T-cell (primary cell): ENCODE data around the gene TP53BP2. TPM values are rescaled to one million over a fixed set of nuclear protein-coding genes. Genes with fewer than 3 reads are reported as not detected.
A peak's percentile ranks its signal among the peaks of the same experiment; 100 is the strongest.

Source experiments
- ATAC-seq, 4 experiments: fragments of 200-7000 bp in 3 of 4; fragments of 150-1000 bp in 1 of 4; cut with Tn5 transposase; replicated peaks in 1 of 4; 1 replicate in 3 of 4; 2 replicates in 1 of 4; pipeline ENCODE4 v1.10.0; 2021; ENCODE audit warnings: moderate library complexity in 3 of 4, mild to moderate bottlenecking in 2 of 4, moderate number of reproducible peaks in 1 of 4
- CTCF ChIA-PET, 2 donors: fragments of 300-600 bp; sonication (Branson Sonifier 250); formaldehyde crosslinking; loops; one replicate each; lab custom pipeline; 2022; ENCODE audit warnings: antibody characterized with exemption in 2 of 2; lab: Charles Lee
- POLR2A ChIA-PET, 2 donors: fragments of 300-600 bp; sonication (Branson Sonifier 250); formaldehyde crosslinking; loops; one replicate each; lab custom pipeline; 2022; ENCODE audit warnings: antibody characterized with exemption in 2 of 2; lab: Charles Lee
- DNase-seq, 35 experiments: peaks; one replicate each; pipeline versions ENCODE4 v3.0.0 to v3.0.0-alpha.2; 2013 to 2023
- H3K27ac ChIP-seq: one replicate; pipeline ENCODE4 v1.5.1; 2013; ENCODE audit warnings: low read length
- H3K27me3 ChIP-seq, 2 experiments: replicated peaks in 1 of 2; 1 replicate in 1 of 2; 2 replicates in 1 of 2; pipeline versions ENCODE4 v1.6.1 to v1.7.0; 2013; ENCODE audit warnings: low read length in 1 of 2, mixed read lengths in 1 of 2; ENCODE audit not compliant: control insufficient read depth in 2 of 2, insufficient read depth in 2 of 2; ENCODE audit errors: extremely low read depth in 1 of 2
- H3K36me3 ChIP-seq, 2 donors: 1 replicate in 1 of 2; 2 replicates in 1 of 2; pipeline versions ENCODE4 v1.6.1 to v1.7.0; 2013; ENCODE audit warnings: low read length in 1 of 2; ENCODE audit not compliant: control insufficient read depth in 2 of 2, insufficient read depth in 1 of 2; ENCODE audit errors: extremely low read depth in 1 of 2
- H3K4me1 ChIP-seq, 2 experiments: 1 replicate in 1 of 2; 2 replicates in 1 of 2; pipeline versions ENCODE4 v1.6.1 to v1.7.0; 2013; ENCODE audit warnings: low read length in 2 of 2, mixed read lengths in 1 of 2; ENCODE audit not compliant: insufficient read depth in 2 of 2, control insufficient read depth in 1 of 2; ENCODE audit errors: extremely low read depth in 1 of 2
- H3K4me3 ChIP-seq, 2 donors: 1 replicate in 1 of 2; 2 replicates in 1 of 2; pipeline versions ENCODE4 v1.5.1 to v1.7.0; 2013; ENCODE audit warnings: mild to moderate bottlenecking in 2 of 2, low read length in 1 of 2, moderate library complexity in 1 of 2; ENCODE audit not compliant: control insufficient read depth in 1 of 2; ENCODE audit errors: extremely low read depth in 1 of 2
- H3K9me3 ChIP-seq: 2 replicates; pipeline ENCODE4 v1.7.0; 2013
- H3K27ac Mint-ChIP-seq, 2 donors: one replicate each; pipeline ENCODE4 v1.8.0; 2020 to 2021; ENCODE audit warnings: mild to moderate bottlenecking in 2 of 2, mixed read lengths in 2 of 2
- H3K27me3 Mint-ChIP-seq, 2 donors: one replicate each; pipeline ENCODE4 v1.8.0; 2021 to 2022; ENCODE audit warnings: mixed read lengths in 2 of 2
- H3K36me3 Mint-ChIP-seq: one replicate; pipeline ENCODE4 v1.8.0; 2021; ENCODE audit warnings: mixed read lengths
- H3K4me1 Mint-ChIP-seq, 3 donors: one replicate each; pipeline ENCODE4 v1.8.0; 2020 to 2022; ENCODE audit warnings: mixed read lengths in 3 of 3, mild to moderate bottlenecking in 1 of 3
- H3K4me3 Mint-ChIP-seq, 3 donors: one replicate each; pipeline ENCODE4 v1.8.0; 2020 to 2022; ENCODE audit warnings: mild to moderate bottlenecking in 3 of 3, mixed read lengths in 3 of 3, moderate library complexity in 3 of 3
- H3K9me3 Mint-ChIP-seq, 3 donors: one replicate each; pipeline ENCODE4 v1.8.0; 2020 to 2022; ENCODE audit warnings: mixed read lengths in 3 of 3
- WGBS: methylation state at CpG from one replicate; pipeline ENCODE4 v1.1.5; 2013; ENCODE audit warnings: missing lambda C conversion rate; ENCODE audit not compliant: insufficient coverage; 5-methylcytosine and 5-hydroxymethylcytosine counted together
- total RNA-seq, 35 experiments: library from RNA in 6 of 35; stranded (reverse) in 6 of 35; fragments of 120-200 nt in 1 of 35; gene quantifications; one replicate each; pipeline versions ENCODE4 v1.2.1 to v1.2.4 and lab custom pipeline; 2013 to 2026

Gene TP53BP2
- total RNA-seq, 5 donors from 2014 or later (not counting 1 experiment from before 2014, with no cell fraction given), result 46.9 to 84.0 (median 53.1) TPM

GRCh38 chr1:223788746-223789415, 56.9 kb downstream of the TP53BP2 start:
- DNase-seq, result no peak
- H3K9me3 ChIP-seq, result no peaks in the 10 kb centered on the region
- no peaks in the 10 kb centered on the region for H3K4me1 ChIP-seq
- POLR2A ChIA-PET, result no interaction called here
- H3K27me3 ChIP-seq, result no peaks in the 10 kb centered on the region
- WGBS, result no CpG with 5 or more reads among the region's 4 CpGs
- no peaks in the 10 kb centered on the region for H3K27me3 Mint-ChIP-seq
- no peaks in the 10 kb centered on the region for H3K9me3 Mint-ChIP-seq
- ATAC-seq, result no peak
- H3K4me3 Mint-ChIP-seq, result no peak overlapping the region
- H3K4me1 Mint-ChIP-seq, result peaks cover 0 to 3% (median 0%) of the 10 kb centered on the region in 3 donors
- CTCF ChIA-PET, result interaction anchor here (0.6 to 0.7 kb wide), 3 partner anchors 10 to 562 kb away, joined by 3 read pairs; no protein-coding TSS in a partner anchor
- peaks cover 5 to 46% of the 10 kb centered on the region in 2 donors for H3K36me3 ChIP-seq
- no peak overlapping the region for H3K27ac ChIP-seq
- peak overlapping the region in 1 of 2 donors; percentile 24 for H3K27ac Mint-ChIP-seq
- H3K36me3 Mint-ChIP-seq, result peaks cover 24% of the 10 kb centered on the region
- no peak overlapping the region for H3K4me3 ChIP-seq

GRCh38 chr1:223785808-223786207, 59.9 kb downstream of the TP53BP2 start:
- H3K36me3 ChIP-seq, result peaks cover 5 to 45% of the 10 kb centered on the region in 2 donors
- no peaks in the 10 kb centered on the region for H3K27me3 Mint-ChIP-seq
- no peaks in the 10 kb centered on the region for H3K27me3 ChIP-seq
- 100% methylated on average over 2 of the region's 5 CpGs for WGBS
- H3K27ac ChIP-seq, result no peak overlapping the region
- H3K9me3 Mint-ChIP-seq, result no peaks in the 10 kb centered on the region
- ChIA-PET POLR2A (no interaction called here), CTCF (no interaction called here)
- no peak overlapping the region for H3K4me3 Mint-ChIP-seq
- H3K4me1 Mint-ChIP-seq, result no peaks in the 10 kb centered on the region
- DNase-seq (no peak), ATAC-seq (no peak)
- H3K27ac Mint-ChIP-seq, result no peak overlapping the region
- no peaks in the 10 kb centered on the region for H3K9me3 ChIP-seq
- H3K4me1 ChIP-seq, result no peaks in the 10 kb centered on the region
- no peak overlapping the region for H3K4me3 ChIP-seq
- H3K36me3 Mint-ChIP-seq, result peaks cover 25% of the 10 kb centered on the region

- Mint-ChIP-seq H3K4me1 (no peaks in the 10 kb centered on the region), H3K4me3 (no peak overlapping the region), H3K36me3 (peaks cover 25% of the 10 kb centered on the region), H3K27me3 (no peaks in the 10 kb centered on the region), H3K9me3 (no peaks in the 10 kb centered on the region), H3K27ac (no peak overlapping the region)
- Histone ChIP-seq H3K27ac (no peak overlapping the region), H3K36me3 (peaks cover 5 to 53% of the 10 kb centered on the region in 2 donors), H3K4me1 (no peaks in the 10 kb centered on the region), H3K27me3 (no peaks in the 10 kb centered on the region), H3K9me3 (no peaks in the 10 kb centered on the region), H3K4me3 (no peak overlapping the region)
- no CpG with 5 or more reads among the region's 4 CpGs for WGBS
- POLR2A ChIA-PET, result interaction anchor here in 1 of 2 donors (1.0 kb wide), 1 partner anchor 9 kb away, joined by 3 read pairs; no protein-coding TSS in a partner anchor
- CTCF ChIA-PET, result interaction anchor here in 1 of 2 donors (0.5 kb wide), 1 partner anchor 35 kb away, joined by 3 read pairs; no protein-coding TSS in a partner anchor
- DNase-seq (no peak), ATAC-seq (no peak)
Observed at GRCh38 chr1:223784541-223784940, 61.2 kb downstream of the TP53BP2 start.

- peaks cover 5 to 55% of the 10 kb centered on the region in 2 donors for H3K36me3 ChIP-seq
- POLR2A ChIA-PET, result no interaction called here
Observed at GRCh38 chr1:223783676-223784075, 62.1 kb downstream of the TP53BP2 start.

GRCh38 chr1:223780949-223781348, 64.8 kb downstream of the TP53BP2 start:
- DNase-seq (no peak), ATAC-seq (no peak)
- H3K27me3 ChIP-seq, result no peaks in the 10 kb centered on the region
- Mint-ChIP-seq H3K36me3 (peaks cover 38% of the 10 kb centered on the region), H3K27me3 (no peaks in the 10 kb centered on the region), H3K27ac (peak overlapping the region; percentile 36 to 40), H3K9me3 (no peaks in the 10 kb centered on the region), H3K4me3 (no peak overlapping the region), H3K4me1 (peaks cover 5 to 14% (median 5%) of the 10 kb centered on the region in 3 donors)
- ChIA-PET POLR2A (interaction anchor here in 1 of 2 donors (0.8 kb wide), 1 partner anchor 40 kb away, joined by 3 read pairs; no protein-coding TSS in a partner anchor), CTCF (interaction anchor here in 1 of 2 donors (0.6 kb wide), 1 partner anchor 80 kb away, joined by 3 read pairs; no protein-coding TSS in a partner anchor)
- no peaks in the 10 kb centered on the region for H3K9me3 ChIP-seq
- peaks cover 5 to 59% of the 10 kb centered on the region in 2 donors for H3K36me3 ChIP-seq
- no peak overlapping the region for H3K27ac ChIP-seq
- no peak overlapping the region for H3K4me3 ChIP-seq
- WGBS, result no CpG with 5 or more reads among the region's 6 CpGs
- peaks cover 0 to 4% of the 10 kb centered on the region in 2 experiments for H3K4me1 ChIP-seq

More at GRCh38 chr1:223783676-223784075, 62.1 kb downstream of the TP53BP2 start:
- Mint-ChIP-seq H3K9me3 (no peaks in the 10 kb centered on the region), H3K27me3 (no peaks in the 10 kb centered on the region), H3K27ac (peak overlapping the region in 1 of 2 donors; percentile 50), H3K4me1 (no peaks in the 10 kb centered on the region), H3K4me3 (no peak overlapping the region), H3K36me3 (peaks cover 25% of the 10 kb centered on the region)
- Histone ChIP-seq H3K9me3 (no peaks in the 10 kb centered on the region), H3K4me3 (no peak overlapping the region), H3K27me3 (no peaks in the 10 kb centered on the region), H3K27ac (no peak overlapping the region), H3K4me1 (no peaks in the 10 kb centered on the region)
- DNase-seq (no peak), ATAC-seq (no peak)
- CTCF ChIA-PET, result no interaction called here
- WGBS, result no CpG with 5 or more reads among the region's 1 CpG

- Histone ChIP-seq H3K9me3 (no peaks in the 10 kb centered on the region), H3K36me3 (peaks cover 5 to 61% of the 10 kb centered on the region in 2 donors), H3K4me3 (no peak overlapping the region), H3K4me1 (peaks cover 0 to 5% of the 10 kb centered on the region in 2 experiments), H3K27ac (no peak overlapping the region), H3K27me3 (no peaks in the 10 kb centered on the region)
- CTCF ChIA-PET, result no interaction called here
- 96% methylated on average over 4 of the region's 8 CpGs for WGBS
- H3K9me3 Mint-ChIP-seq, result no peaks in the 10 kb centered on the region
- ATAC-seq, result no peak
- no peak overlapping the region for H3K4me3 Mint-ChIP-seq
- H3K36me3 Mint-ChIP-seq, result peaks cover 36% of the 10 kb centered on the region
- peak overlapping the region; percentile 36 to 41 for H3K27ac Mint-ChIP-seq
- no peaks in the 10 kb centered on the region for H3K27me3 Mint-ChIP-seq
- no peak for DNase-seq
- POLR2A ChIA-PET, result interaction anchor here in 1 of 2 donors (0.8 kb wide), 1 partner anchor 39 kb away, joined by 3 read pairs; no protein-coding TSS in a partner anchor
- H3K4me1 Mint-ChIP-seq, result peaks cover 9 to 21% (median 11%) of the 10 kb centered on the region in 3 donors
Observed at GRCh38 chr1:223780318-223780717, 65.4 kb downstream of the TP53BP2 start.
